ENCODE data around the gene EFCAB12. TPM values are rescaled to one million over a fixed set of nuclear protein-coding genes. Genes with fewer than 3 reads are reported as not detected.

The EFCAB12 gene
- total RNA-seq, 2 donors from 2014 or later, result under 0.01 to 1.3 TPM

DNA sequence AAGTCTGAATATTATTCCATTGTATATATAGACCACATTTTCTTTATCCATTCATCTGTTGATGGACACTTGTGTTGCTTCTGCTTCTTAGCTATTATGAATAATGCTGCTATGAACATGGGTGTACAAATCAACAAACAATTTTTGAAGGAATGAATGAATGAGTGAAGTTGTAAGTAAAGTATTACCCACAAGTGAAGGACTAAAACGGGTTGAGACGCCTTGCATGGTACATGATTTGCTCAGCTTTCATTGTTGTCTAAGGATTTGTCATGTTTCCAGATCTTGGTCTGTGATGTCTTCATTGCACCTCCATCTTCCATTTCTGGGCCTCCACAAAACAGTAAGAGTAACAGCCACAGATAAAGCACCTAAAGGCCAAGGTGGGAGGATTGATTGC lies 32.1 kb upstream of the EFCAB12 start:
- Histone ChIP-seq H3K4me1 (no peaks in the 10 kb centered on the region), H3K36me3 (replicated peaks in 1 of 2; ENCODE audit: insufficient read depth in 1 of 2, low read depth in 2 of 2) (no peaks in the 10 kb centered on the region), H3K27me3 (no peaks in the 10 kb centered on the region), H3K27ac (no peak overlapping the region), H3K4me3 (no peak overlapping the region), H3K9me3 (no peaks in the 10 kb centered on the region)
- intact Hi-C loops (cut with DNase I), result no loop called here
- ATAC-seq (no peak), DNase-seq (no peak)
- TF ChIP-seq POLR2A (IDR thresholded peaks at IDR 0.05), result no peak
- TF ChIP-seq CTCF (IDR thresholded peaks at IDR 0.05), result no peak
- WGBS, 2 donors, result 92 to 93% methylated on average over 2 of the region's 2 CpGs

GRCh38 chr3:129460155-129460554 lies 31.7 kb upstream of the EFCAB12 start:
- Histone ChIP-seq H3K27ac (no peak overlapping the region), H3K4me1 (no peaks in the 10 kb centered on the region), H3K27me3 (no peaks in the 10 kb centered on the region), H3K36me3 (replicated peaks in 1 of 2; ENCODE audit: insufficient read depth in 1 of 2, low read depth in 2 of 2) (peaks cover 0 to 2% of the 10 kb centered on the region in 2 donors), H3K9me3 (no peaks in the 10 kb centered on the region), H3K4me3 (no peak overlapping the region)
- no peak for ATAC-seq
- 89 to 95% methylated on average over 3 of the region's 3 CpGs for WGBS, 2 donors
- no peak for TF ChIP-seq POLR2A (IDR thresholded peaks at IDR 0.05)
- no peak for TF ChIP-seq CTCF (IDR thresholded peaks at IDR 0.05)
- no peak for DNase-seq
- intact Hi-C loops (cut with DNase I), result no loop called here

GRCh38 chr3:129453732-129454131 lies 25.3 kb upstream of the EFCAB12 start:
- peak overlapping the region in 2 of 4 donors; percentile 6 to 42 for H3K27ac ChIP-seq
- H3K36me3 ChIP-seq (replicated peaks in 1 of 2; ENCODE audit: insufficient read depth in 1 of 2, low read depth in 2 of 2), result peaks cover 0 to 3% of the 10 kb centered on the region in 2 donors
- 33 to 38% methylated on average over 1 of the region's 1 CpG for WGBS, 2 donors
- peaks cover 37% of the 10 kb centered on the region for H3K4me1 ChIP-seq
- no peak for TF ChIP-seq POLR2A (IDR thresholded peaks at IDR 0.05)
- ATAC-seq (peak; percentile 53), DNase-seq (no peak)
- H3K9me3 ChIP-seq, result no peaks in the 10 kb centered on the region
- intact Hi-C loops (cut with DNase I), result no loop called here
- no peak overlapping the region for H3K4me3 ChIP-seq
- H3K27me3 ChIP-seq, result no peaks in the 10 kb centered on the region

DNA sequence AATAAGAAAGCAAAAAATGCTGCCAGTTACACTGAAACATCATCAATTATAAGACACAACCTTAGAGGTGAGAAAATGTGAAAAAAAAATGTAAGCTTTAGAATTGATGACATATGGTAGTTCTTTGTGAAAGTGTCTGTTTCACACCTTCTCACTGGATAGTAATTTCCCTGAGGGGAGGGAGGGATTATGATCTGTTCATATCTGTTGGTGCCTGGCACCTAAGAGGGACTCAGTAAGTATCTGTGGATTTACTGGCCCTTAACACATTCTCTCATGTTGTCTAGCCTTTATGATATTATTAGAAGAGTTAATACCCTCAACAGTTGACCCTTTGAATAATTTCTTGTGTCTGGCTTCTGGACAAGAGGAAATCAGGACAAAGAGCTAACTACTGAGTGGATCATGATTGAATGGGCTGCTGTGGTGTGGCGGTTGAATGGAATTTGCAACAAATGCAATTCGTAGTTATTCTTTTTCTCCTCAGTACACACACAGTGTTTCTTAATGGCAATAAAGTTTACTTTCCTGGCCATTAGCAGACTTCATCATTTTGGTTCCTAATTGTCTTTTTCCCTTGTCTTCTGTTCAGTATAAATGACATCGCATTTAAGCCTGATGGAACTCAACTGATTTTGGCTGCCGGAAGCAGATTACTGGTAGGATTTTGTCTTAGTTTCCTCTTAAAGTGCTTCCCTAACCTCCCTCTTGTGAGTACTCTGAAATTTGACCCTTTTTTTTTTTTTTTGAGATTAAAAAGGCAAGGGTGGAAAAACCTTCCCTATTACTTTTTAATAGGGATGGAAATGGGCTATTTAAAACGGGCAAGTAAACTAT lies 21.1 kb upstream of the EFCAB12 start:
- Histone ChIP-seq H3K36me3 (replicated peaks in 1 of 2; ENCODE audit: insufficient read depth in 1 of 2, low read depth in 2 of 2) (no peaks in the 10 kb centered on the region), H3K27me3 (no peaks in the 10 kb centered on the region), H3K27ac (peak overlapping the region in 3 of 4 donors; percentile 80 to 93 (median 89)), H3K4me1 (peaks cover 76% of the 10 kb centered on the region), H3K4me3 (no peak overlapping the region), H3K9me3 (no peaks in the 10 kb centered on the region)
- intact Hi-C loops (cut with DNase I), result no loop called here
- ATAC-seq (no peak), DNase-seq (no peak)
- WGBS, 2 donors, result 49 to 56% methylated on average over 5 of the region's 5 CpGs
- TF ChIP-seq CTCF (IDR thresholded peaks at IDR 0.05) (no peak), POLR2A (IDR thresholded peaks at IDR 0.05) (no peak)

DNA sequence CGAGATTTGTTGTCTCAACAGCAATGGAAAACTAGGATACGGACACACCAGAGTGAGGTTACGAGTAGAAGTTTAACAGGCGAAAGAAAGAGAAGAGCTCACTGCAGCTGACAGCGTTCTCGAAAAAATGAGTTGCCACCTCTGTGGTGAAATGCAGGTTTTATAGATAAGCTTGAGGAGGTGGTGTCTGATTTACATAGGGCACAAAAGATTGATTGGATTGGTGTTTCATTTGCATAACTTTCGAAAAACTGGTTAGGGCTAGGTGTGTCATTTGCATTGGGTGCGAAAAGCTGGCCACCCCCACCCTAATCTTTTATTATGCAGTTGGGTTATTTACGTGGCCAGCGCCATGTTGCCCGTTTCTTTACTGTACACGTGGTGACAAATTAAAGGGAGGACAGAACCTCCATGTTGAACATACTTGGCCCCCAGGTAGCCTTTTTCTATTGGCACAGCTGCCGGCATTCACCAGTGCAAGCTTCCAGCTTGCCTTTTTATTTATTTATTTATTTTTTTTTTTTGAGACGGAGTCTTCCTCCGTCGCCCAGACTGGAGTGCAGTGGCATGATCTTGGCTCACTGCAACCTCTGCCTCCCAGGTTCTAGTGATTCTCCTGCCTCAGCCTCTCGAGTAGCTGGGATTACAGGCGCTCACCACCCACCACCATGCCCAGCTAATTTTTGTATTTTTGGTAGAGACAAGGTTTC lies 19.9 kb upstream of the EFCAB12 start:
- Histone ChIP-seq H3K27ac (peak overlapping the region; percentile 40 to 93 (median 84)), H3K4me3 (no peak overlapping the region), H3K9me3 (no peaks in the 10 kb centered on the region), H3K27me3 (no peaks in the 10 kb centered on the region), H3K36me3 (replicated peaks in 1 of 2; ENCODE audit: insufficient read depth in 1 of 2, low read depth in 2 of 2) (no peaks in the 10 kb centered on the region), H3K4me1 (peaks cover 76% of the 10 kb centered on the region)
- WGBS, 2 donors, result 32 to 40% methylated on average over 18 of the region's 18 CpGs
- TF ChIP-seq CTCF (IDR thresholded peaks at IDR 0.05) (no peak), POLR2A (IDR thresholded peaks at IDR 0.05) (peak; percentile 65 to 95 (median 95))
- peak; percentile 70 to 88 (median 83) for DNase-seq
- intact Hi-C loops (cut with DNase I), result no loop called here
- peak; percentile 73 for ATAC-seq

All from body of pancreas (tissue), 4 donors.